ENCODE measurements around the gene TMCO1.

DNA sequence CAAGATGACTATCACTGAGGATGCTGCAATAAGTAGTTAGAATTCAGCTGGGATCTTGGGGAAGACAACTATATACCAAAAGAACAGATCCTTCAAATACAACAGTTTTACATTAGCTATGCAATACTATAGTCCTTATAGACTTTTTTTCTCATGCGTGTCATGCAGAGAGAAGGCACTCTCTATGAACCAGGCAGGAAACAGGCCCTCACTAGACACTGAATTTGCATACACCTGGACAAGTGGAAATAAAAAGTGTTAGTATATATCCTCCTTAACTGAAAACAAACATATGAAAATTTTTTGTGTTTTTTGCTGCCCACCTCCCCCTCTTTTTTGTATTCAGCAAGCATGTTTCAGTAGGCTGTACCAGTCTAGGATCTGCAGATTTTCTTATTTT, 29.9 kb downstream of the TMCO1 start:
- TF ChIP-seq, protein P1, sequence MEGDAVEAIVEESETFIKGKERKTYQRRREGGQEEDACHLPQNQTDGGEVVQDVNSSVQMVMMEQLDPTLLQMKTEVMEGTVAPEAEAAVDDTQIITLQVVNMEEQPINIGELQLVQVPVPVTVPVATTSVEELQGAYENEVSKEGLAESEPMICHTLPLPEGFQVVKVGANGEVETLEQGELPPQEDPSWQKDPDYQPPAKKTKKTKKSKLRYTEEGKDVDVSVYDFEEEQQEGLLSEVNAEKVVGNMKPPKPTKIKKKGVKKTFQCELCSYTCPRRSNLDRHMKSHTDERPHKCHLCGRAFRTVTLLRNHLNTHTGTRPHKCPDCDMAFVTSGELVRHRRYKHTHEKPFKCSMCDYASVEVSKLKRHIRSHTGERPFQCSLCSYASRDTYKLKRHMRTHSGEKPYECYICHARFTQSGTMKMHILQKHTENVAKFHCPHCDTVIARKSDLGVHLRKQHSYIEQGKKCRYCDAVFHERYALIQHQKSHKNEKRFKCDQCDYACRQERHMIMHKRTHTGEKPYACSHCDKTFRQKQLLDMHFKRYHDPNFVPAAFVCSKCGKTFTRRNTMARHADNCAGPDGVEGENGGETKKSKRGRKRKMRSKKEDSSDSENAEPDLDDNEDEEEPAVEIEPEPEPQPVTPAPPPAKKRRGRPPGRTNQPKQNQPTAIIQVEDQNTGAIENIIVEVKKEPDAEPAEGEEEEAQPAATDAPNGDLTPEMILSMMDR (IDR thresholded peaks at IDR 0.05), result no peak
- TF ChIP-seq POLR2A (IDR thresholded peaks at IDR 0.05) (no peak), POLR2AphosphoS5 (IDR thresholded peaks at IDR 0.05) (no peak)
